ENCODE data around the gene ABCA13.

The ABCA13 gene

GRCh38 chr7:48249166-48249565, 77.9 kb downstream of the ABCA13 start:
- no peak for DNase-seq

GRCh38 chr7:48250441-48250951, 79.2 kb downstream of the ABCA13 start:
- no peak for DNase-seq

- no peak for DNase-seq
Measured at GRCh38 chr7:48251766-48252165, 80.5 kb downstream of the ABCA13 start.

GRCh38 chr7:48252995-48253394, 81.7 kb downstream of the ABCA13 start:
- no peak for DNase-seq

- DNase-seq = no peak
Measured at GRCh38 chr7:48255046-48255445, 83.8 kb downstream of the ABCA13 start.

GRCh38 chr7:48259463-48260280, 88.4 kb downstream of the ABCA13 start:
- DNase-seq = no peak

- no peak for DNase-seq
Measured at GRCh38 chr7:48261696-48262095, 90.4 kb downstream of the ABCA13 start.

- DNase-seq = no peak
Measured at GRCh38 chr7:48262606-48263310, 91.5 kb downstream of the ABCA13 start.

- no peak for DNase-seq
Measured at GRCh38 chr7:48263311-48263650, 92.0 kb downstream of the ABCA13 start.

GRCh38 chr7:48269066-48269465, 97.8 kb downstream of the ABCA13 start:
- no peak for DNase-seq

GRCh38 chr7:48274662-48275061, 103.4 kb downstream of the ABCA13 start:
- DNase-seq = no peak

GRCh38 chr7:48279420-48279819, 108.2 kb downstream of the ABCA13 start:
- no peak for DNase-seq

- DNase-seq = no peak
Measured at GRCh38 chr7:48280100-48280499, 108.8 kb downstream of the ABCA13 start.

GRCh38 chr7:48285373-48285772, 114.1 kb downstream of the ABCA13 start:
- DNase-seq = no peak

GRCh38 chr7:48286836-48287235, 115.6 kb downstream of the ABCA13 start:
- no peak for DNase-seq

GRCh38 chr7:48289656-48290055, 118.4 kb downstream of the ABCA13 start:
- no peak for DNase-seq

GRCh38 chr7:48292949-48293348, 121.7 kb downstream of the ABCA13 start:
- no peak for DNase-seq

GRCh38 chr7:48295296-48295971, 124.2 kb downstream of the ABCA13 start:
- no peak for DNase-seq

- DNase-seq = no peak
Measured at GRCh38 chr7:48296966-48297365, 125.7 kb downstream of the ABCA13 start.

- DNase-seq = no peak
Measured at GRCh38 chr7:48298779-48299178, 127.5 kb downstream of the ABCA13 start.

- no peak for DNase-seq
Measured at GRCh38 chr7:48299580-48300169, 128.4 kb downstream of the ABCA13 start.

GRCh38 chr7:48300301-48300700, 129.0 kb downstream of the ABCA13 start:
- DNase-seq = no peak

GRCh38 chr7:48301201-48301600, 129.9 kb downstream of the ABCA13 start:
- no peak for DNase-seq

Data from CD4-positive, alpha-beta T cell treated with Interleukin-17A for 4 hours (primary cell).